PC-3 (cell line): ENCODE results near the gene CNPY1. TPM values are rescaled to one million over a fixed set of nuclear protein-coding genes. Genes with fewer than 3 reads are reported as not detected.
"Not testable (repeated sequence)": the region's sequence is repeated elsewhere in the genome, so short reads cannot be mapped to it uniquely, and the experiment has no call there.

ENCODE experiments used
- ATAC-seq: fragments of 200-7000 bp; cut with Tn5 transposase; 2 replicates; pipeline ENCODE4 v1.9.1; 2020; ENCODE audit warnings: mild to moderate bottlenecking, moderate library complexity
- BruUV-seq: library from RNA; stranded (reverse); fragments of 400-500 nt; replicated peaks from 2 replicates; lab custom pipeline; 2021; lab: Mats Ljungman, UMichigan
- CTCF ChIA-PET: fragments of 300-600 bp; sonication (Branson Sonifier 250); formaldehyde crosslinking; loops from one replicate; lab custom pipeline; 2022; ENCODE audit warnings: antibody characterized with exemption; lab: Charles Lee
- POLR2A ChIA-PET: fragments of 300-600 bp; sonication (Branson Sonifier 250); formaldehyde crosslinking; loops from one replicate; lab custom pipeline; 2022; ENCODE audit warnings: antibody characterized with exemption; ENCODE audit not compliant: unreplicated experiment; lab: Charles Lee
- DNase-seq: peaks from one replicate; pipeline ENCODE4 v3.0.0-alpha.2; 2015
- H2AFZ ChIP-seq: fragments of 300-600 bp; sonication (generic); 2 replicates; pipeline ENCODE4 v1.6.0; 2016; ENCODE audit warnings: antibody characterized with exemption, low read length
- H3F3A ChIP-seq: fragments of 300-600 bp; sonication (generic); one replicate; pipeline ENCODE4 v1.6.0; 2017; ENCODE audit warnings: antibody characterized with exemption, low read length, control low read depth, mild to moderate bottlenecking; ENCODE audit not compliant: unreplicated experiment
- H3K27ac ChIP-seq: fragments of 300-600 bp; sonication (generic); 2 replicates; pipeline ENCODE4 v1.5.1; 2016; ENCODE audit warnings: mild to moderate bottlenecking, low read length
- H3K27me3 ChIP-seq: fragments of 300-600 bp; sonication (generic); 2 replicates; pipeline ENCODE4 v1.6.1; 2016; ENCODE audit warnings: low read length, mixed read lengths
- H3K36me3 ChIP-seq: fragments of 300-600 bp; sonication (generic); 2 replicates; pipeline ENCODE4 v1.6.1; 2016; ENCODE audit warnings: low read depth, mixed run types, low read length, mixed read lengths
- H3K4me1 ChIP-seq: fragments of 300-600 bp; sonication (generic); 2 replicates; pipeline ENCODE4 v1.5.1; 2016; ENCODE audit warnings: low read length; ENCODE audit not compliant: insufficient read depth
- H3K4me2 ChIP-seq: fragments of 300-600 bp; sonication (generic); 2 replicates; pipeline ENCODE4 v1.6.0; 2016; ENCODE audit warnings: low read length
- H3K4me3 ChIP-seq: fragments of 300-600 bp; sonication (generic); 2 replicates; pipeline ENCODE4 v1.5.1; 2016; ENCODE audit warnings: mild to moderate bottlenecking, low read length, mixed read lengths
- H3K79me2 ChIP-seq: fragments of 300-600 bp; sonication (generic); 2 replicates; pipeline ENCODE4 v1.6.1; 2017; ENCODE audit warnings: low read length, mixed read lengths
- H3K9ac ChIP-seq: fragments of 300-600 bp; sonication (generic); 2 replicates; pipeline ENCODE4 v1.6.0; 2016; ENCODE audit warnings: mild to moderate bottlenecking, low read length
- H3K9me2 ChIP-seq: fragments of 300-600 bp; sonication (generic); replicated peaks from 2 replicates; pipeline ENCODE4 v1.6.1; 2016; ENCODE audit warnings: mixed run types, low read length, mixed read lengths
- H3K9me3 ChIP-seq: fragments of 300-600 bp; sonication (generic); 2 replicates; pipeline ENCODE4 v1.6.1; 2016; ENCODE audit warnings: low read length, mixed read lengths
- H4K20me1 ChIP-seq: fragments of 300-600 bp; sonication (generic); 2 replicates; pipeline ENCODE4 v1.6.1; 2016; ENCODE audit warnings: low read length, mixed read lengths
- EZH2 ChIP-seq: fragments of 300-600 bp; sonication (generic); IDR thresholded peaks from one replicate; pipeline ENCODE4 v1.6.1; 2017; ENCODE audit warnings: antibody characterized with exemption, mild to moderate bottlenecking, low read length; ENCODE audit not compliant: unreplicated experiment
- EZH2phosphoT487 ChIP-seq: fragments of 300-600 bp; sonication (generic); IDR thresholded peaks from 2 replicates; pipeline ENCODE4 v1.6.1; 2018; ENCODE audit warnings: mild to moderate bottlenecking, antibody characterized with exemption, low read length, borderline replicate concordance
- intact Hi-C: fragments of 100-400 bp; cut with micrococcal nuclease; formaldehyde crosslinking; loops from 2 replicates; pipeline ENCODE4 v1.9.0; 2023
- total RNA-seq: library from RNA; depleted of rRNA; stranded (reverse); fragments of >200 nt; gene quantifications from 2 replicates; pipeline ENCODE4 v1.2.3, GENCODE V29; 2014
- TF ChIP-seq, protein P1 (sequence below): fragments of 300-600 bp; sonication (generic); conservative IDR thresholded peaks from 2 replicates; pipeline ENCODE4 v1.5.1; 2017; ENCODE audit warnings: antibody characterized with exemption, low read depth, mild to moderate bottlenecking, low read length

The CNPY1 gene
- total RNA-seq, 1 experiment from 2014 or later, result not detected

DNA sequence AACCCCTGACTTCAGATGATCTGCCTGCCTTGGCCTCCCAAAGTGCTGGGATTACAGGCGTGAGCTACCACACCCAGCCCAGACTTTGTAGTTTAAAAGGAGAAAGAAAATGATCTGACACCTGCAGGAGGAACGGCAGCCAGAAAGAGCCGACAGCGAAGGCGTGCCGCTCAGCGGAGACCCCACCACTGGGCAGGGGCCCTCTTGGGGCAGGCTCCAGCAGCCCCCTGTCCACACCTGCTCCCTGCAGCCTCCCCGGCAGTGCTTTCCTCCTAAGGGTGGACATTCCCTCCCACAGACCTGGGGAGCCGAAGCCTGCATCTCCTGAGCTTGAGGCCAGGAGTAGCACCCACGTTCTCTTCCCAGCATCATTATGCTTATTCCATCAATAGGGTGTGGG lies 19.2 kb upstream of the CNPY1 start:
- BruUV-seq, result no TSS peak
- H3K4me2 ChIP-seq, result no peak overlapping the region
- H3K9me3 ChIP-seq, result no peaks in the 10 kb centered on the region
- H4K20me1 ChIP-seq, result no peaks in the 10 kb centered on the region
- no peaks in the 10 kb centered on the region for H3K79me2 ChIP-seq
- CTCF ChIA-PET, result no interaction called here
- H3K4me3 ChIP-seq, result no peak overlapping the region
- H3K27me3 ChIP-seq, result peaks cover 39% of the 10 kb centered on the region
- H3K27ac ChIP-seq, result no peak overlapping the region
- TF ChIP-seq, protein P1, sequence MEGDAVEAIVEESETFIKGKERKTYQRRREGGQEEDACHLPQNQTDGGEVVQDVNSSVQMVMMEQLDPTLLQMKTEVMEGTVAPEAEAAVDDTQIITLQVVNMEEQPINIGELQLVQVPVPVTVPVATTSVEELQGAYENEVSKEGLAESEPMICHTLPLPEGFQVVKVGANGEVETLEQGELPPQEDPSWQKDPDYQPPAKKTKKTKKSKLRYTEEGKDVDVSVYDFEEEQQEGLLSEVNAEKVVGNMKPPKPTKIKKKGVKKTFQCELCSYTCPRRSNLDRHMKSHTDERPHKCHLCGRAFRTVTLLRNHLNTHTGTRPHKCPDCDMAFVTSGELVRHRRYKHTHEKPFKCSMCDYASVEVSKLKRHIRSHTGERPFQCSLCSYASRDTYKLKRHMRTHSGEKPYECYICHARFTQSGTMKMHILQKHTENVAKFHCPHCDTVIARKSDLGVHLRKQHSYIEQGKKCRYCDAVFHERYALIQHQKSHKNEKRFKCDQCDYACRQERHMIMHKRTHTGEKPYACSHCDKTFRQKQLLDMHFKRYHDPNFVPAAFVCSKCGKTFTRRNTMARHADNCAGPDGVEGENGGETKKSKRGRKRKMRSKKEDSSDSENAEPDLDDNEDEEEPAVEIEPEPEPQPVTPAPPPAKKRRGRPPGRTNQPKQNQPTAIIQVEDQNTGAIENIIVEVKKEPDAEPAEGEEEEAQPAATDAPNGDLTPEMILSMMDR, result no peak
- TF ChIP-seq EZH2 (no peak), EZH2phosphoT487 (no peak)
- no peak for DNase-seq
- no peaks in the 10 kb centered on the region for H3F3A ChIP-seq
- H3K36me3 ChIP-seq, result no peaks in the 10 kb centered on the region
- H3K9ac ChIP-seq, result no peak overlapping the region
- no peak overlapping the region for H2AFZ ChIP-seq
- H3K9me2 ChIP-seq, result no peaks in the 10 kb centered on the region
- intact Hi-C loops, result no loop called here
- H3K4me1 ChIP-seq, result no peaks in the 10 kb centered on the region
- POLR2A ChIA-PET, result no interaction called here
- no peak for ATAC-seq

DNA sequence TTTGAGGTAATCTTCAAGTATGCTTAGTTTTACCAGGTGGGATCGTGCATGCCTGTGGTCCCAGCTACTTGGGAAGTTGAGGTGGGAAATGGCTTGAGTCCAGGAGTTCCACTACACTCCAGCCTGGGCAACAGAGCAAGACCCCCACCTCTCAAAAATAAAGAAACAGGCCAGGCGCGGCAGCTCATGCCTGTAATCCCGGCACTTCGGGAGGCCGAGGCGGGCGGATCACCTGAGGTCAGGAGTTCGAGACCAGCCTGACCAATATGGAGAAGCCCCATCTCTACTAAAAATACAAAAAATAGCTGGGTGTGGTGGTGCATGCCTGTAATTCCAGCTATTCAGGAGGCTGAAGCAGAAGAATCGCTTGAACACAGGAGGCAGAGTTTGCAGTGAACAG lies 16.6 kb upstream of the CNPY1 start:
- H3K9me3 ChIP-seq, H3K4me3 ChIP-seq, H3K27ac ChIP-seq, H3K4me1 ChIP-seq, BruUV-seq, POLR2A ChIA-PET, H3F3A ChIP-seq, CTCF ChIA-PET, H3K36me3 ChIP-seq, H2AFZ ChIP-seq, H3K4me2 ChIP-seq, H4K20me1 ChIP-seq, intact Hi-C loops, H3K9me2 ChIP-seq, ATAC-seq, H3K9ac ChIP-seq, DNase-seq, H3K79me2 ChIP-seq: not testable (repeated sequence)
- H3K27me3 ChIP-seq, result peaks cover 32% of the 10 kb centered on the region

GRCh38 chr7:155562106-155562505 lies 15.7 kb upstream of the CNPY1 start:
- Histone ChIP-seq H3K4me3 (no peak overlapping the region), H2AFZ (no peak overlapping the region), H3K27ac (no peak overlapping the region), H3K9me2 (no peaks in the 10 kb centered on the region), H3K36me3 (no peaks in the 10 kb centered on the region), H4K20me1 (no peaks in the 10 kb centered on the region), H3K9me3 (no peaks in the 10 kb centered on the region), H3K4me1 (no peaks in the 10 kb centered on the region), H3K9ac (no peak overlapping the region), H3K79me2 (no peaks in the 10 kb centered on the region), H3F3A (no peaks in the 10 kb centered on the region), H3K27me3 (peaks cover 26% of the 10 kb centered on the region), H3K4me2 (no peak overlapping the region)
- CTCF ChIA-PET, result no interaction called here
- DNase-seq, result no peak
- TF ChIP-seq EZH2phosphoT487 (no peak), EZH2 (no peak)
- TF ChIP-seq, protein P1, result no peak
- no peak for ATAC-seq
- intact Hi-C loops, result no loop called here
- no TSS peak for BruUV-seq
- POLR2A ChIA-PET, result no interaction called here
